DOHH2 (cell line): ENCODE measurements around the gene HLF.

Source experiments
- H3F3A ChIP-seq: fragments of 200-600 bp; sonication (generic), shearing (Covaris generic); 2 replicates; pipeline ENCODE4 v1.6.0; 2016; ENCODE audit warnings: antibody characterized with exemption, mild to moderate bottlenecking; ENCODE audit not compliant: control insufficient read depth, insufficient read depth
- H3K27ac ChIP-seq: fragments of 200-600 bp; sonication (generic); 2 replicates; pipeline ENCODE4 v1.5.1; 2014; ENCODE audit warnings: low read depth, mild to moderate bottlenecking, low read length, moderate library complexity
- H3K27me3 ChIP-seq: fragments of 200-600 bp; sonication (generic); 2 replicates; pipeline ENCODE4 v1.6.1; 2014; ENCODE audit warnings: mild to moderate bottlenecking, low read length, mixed read lengths; ENCODE audit not compliant: control insufficient read depth
- H3K36me3 ChIP-seq: fragments of 200-600 bp; sonication (generic); 2 replicates; pipeline ENCODE4 v1.6.1; 2014; ENCODE audit warnings: mild to moderate bottlenecking, low read length, moderate library complexity, mixed read lengths; ENCODE audit not compliant: control insufficient read depth
- H3K4me1 ChIP-seq: fragments of 200-600 bp; sonication (generic); 2 replicates; pipeline ENCODE4 v1.6.1; 2014; ENCODE audit warnings: mild to moderate bottlenecking, low read length, mixed read lengths; ENCODE audit not compliant: control insufficient read depth
- H3K4me2 ChIP-seq: fragments of 200-600 bp; sonication (generic); 2 replicates; pipeline ENCODE4 v1.6.0; 2014; ENCODE audit warnings: mild to moderate bottlenecking, low read length, moderate library complexity
- H3K4me3 ChIP-seq: fragments of 200-600 bp; sonication (generic); 2 replicates; pipeline ENCODE4 v1.5.1; 2014; ENCODE audit warnings: mild to moderate bottlenecking, low read length, mixed read lengths
- H3K79me2 ChIP-seq: fragments of 200-600 bp; sonication (generic); 2 replicates; pipeline ENCODE4 v1.6.1; 2014; ENCODE audit warnings: mild to moderate bottlenecking, low read length, mixed read lengths; ENCODE audit not compliant: control insufficient read depth
- H3K9me2 ChIP-seq: fragments of 200-600 bp; sonication (generic); replicated peaks from 2 replicates; pipeline ENCODE4 v1.6.1; 2014; ENCODE audit warnings: mild to moderate bottlenecking, low read length, mixed read lengths; ENCODE audit not compliant: control insufficient read depth
- H3K9me3 ChIP-seq: fragments of 200-600 bp; sonication (generic); 2 replicates; pipeline ENCODE4 v1.6.1; 2014; ENCODE audit warnings: antibody characterized with exemption, low read length, mixed read lengths; ENCODE audit not compliant: control insufficient read depth, insufficient read depth
- H4K20me1 ChIP-seq: fragments of 200-600 bp; sonication (generic); 2 replicates; pipeline ENCODE4 v1.6.0; 2014; ENCODE audit warnings: low read depth, mild to moderate bottlenecking, antibody characterized with exemption, low read length, moderate library complexity; ENCODE audit not compliant: control insufficient read depth, insufficient read depth
- EZH2phosphoT487 ChIP-seq: fragments of 200-600 bp; sonication (generic); IDR thresholded peaks from 2 replicates; pipeline ENCODE4 v1.6.1; 2017; ENCODE audit warnings: borderline replicate concordance, mild to moderate bottlenecking, antibody characterized with exemption, low read length, moderate library complexity, mixed read lengths
- TF ChIP-seq, protein P1 (sequence below): fragments of 200-600 bp; sonication (generic); IDR thresholded peaks from one replicate; pipeline ENCODE4 v1.5.1; 2014; ENCODE audit warnings: antibody characterized with exemption, mild to moderate bottlenecking, low read depth, low read length; ENCODE audit not compliant: poor library complexity, severe bottlenecking

Gene HLF

DNA sequence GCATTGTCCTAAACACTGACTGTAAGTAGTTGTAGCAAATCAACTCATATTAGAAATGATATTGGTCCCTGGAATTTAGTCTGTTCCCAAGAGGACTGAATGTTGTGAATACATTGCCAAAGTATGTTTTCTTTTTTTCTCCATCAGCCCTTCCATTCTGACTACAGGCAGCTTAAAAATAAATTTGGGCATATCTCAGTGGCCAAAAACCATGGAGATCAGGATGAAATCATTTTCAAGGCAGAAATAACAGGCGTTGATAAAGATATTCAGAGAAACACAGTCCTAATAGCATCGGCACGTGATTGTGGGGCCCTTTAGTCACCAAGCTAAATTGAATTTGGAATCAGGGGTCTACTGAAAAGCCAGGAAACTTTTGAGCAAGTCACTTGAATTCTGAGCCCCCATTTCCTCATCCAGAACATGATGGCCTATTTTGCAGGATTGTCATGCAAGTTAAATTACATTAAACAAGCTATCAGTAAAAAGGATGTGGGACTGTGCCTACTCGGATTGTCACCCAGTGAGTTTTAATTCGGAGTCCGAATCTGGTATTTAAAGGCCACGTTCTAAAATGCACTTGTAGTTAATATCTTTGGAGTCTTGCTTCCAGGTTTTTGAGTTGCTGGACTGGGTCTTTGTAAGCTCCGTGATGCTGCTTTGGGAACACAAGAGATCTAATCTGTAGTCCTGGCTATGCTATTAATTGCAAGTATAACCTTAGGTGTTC, 17.1 kb downstream of the HLF start:
- no peaks in the 10 kb centered on the region for H3K36me3 ChIP-seq
- no peak for TF ChIP-seq EZH2phosphoT487
- TF ChIP-seq, protein P1, sequence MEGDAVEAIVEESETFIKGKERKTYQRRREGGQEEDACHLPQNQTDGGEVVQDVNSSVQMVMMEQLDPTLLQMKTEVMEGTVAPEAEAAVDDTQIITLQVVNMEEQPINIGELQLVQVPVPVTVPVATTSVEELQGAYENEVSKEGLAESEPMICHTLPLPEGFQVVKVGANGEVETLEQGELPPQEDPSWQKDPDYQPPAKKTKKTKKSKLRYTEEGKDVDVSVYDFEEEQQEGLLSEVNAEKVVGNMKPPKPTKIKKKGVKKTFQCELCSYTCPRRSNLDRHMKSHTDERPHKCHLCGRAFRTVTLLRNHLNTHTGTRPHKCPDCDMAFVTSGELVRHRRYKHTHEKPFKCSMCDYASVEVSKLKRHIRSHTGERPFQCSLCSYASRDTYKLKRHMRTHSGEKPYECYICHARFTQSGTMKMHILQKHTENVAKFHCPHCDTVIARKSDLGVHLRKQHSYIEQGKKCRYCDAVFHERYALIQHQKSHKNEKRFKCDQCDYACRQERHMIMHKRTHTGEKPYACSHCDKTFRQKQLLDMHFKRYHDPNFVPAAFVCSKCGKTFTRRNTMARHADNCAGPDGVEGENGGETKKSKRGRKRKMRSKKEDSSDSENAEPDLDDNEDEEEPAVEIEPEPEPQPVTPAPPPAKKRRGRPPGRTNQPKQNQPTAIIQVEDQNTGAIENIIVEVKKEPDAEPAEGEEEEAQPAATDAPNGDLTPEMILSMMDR, result no peak
- no peaks in the 10 kb centered on the region for H4K20me1 ChIP-seq
- H3K9me2 ChIP-seq, result no peaks in the 10 kb centered on the region
- H3K9me3 ChIP-seq, result no peaks in the 10 kb centered on the region
- no peak overlapping the region for H3K27ac ChIP-seq
- no peaks in the 10 kb centered on the region for H3F3A ChIP-seq
- H3K27me3 ChIP-seq, result peaks cover 4% of the 10 kb centered on the region; the same call in 1 of the 2 replicates
- no peak overlapping the region for H3K4me2 ChIP-seq
- H3K4me1 ChIP-seq, result no peaks in the 10 kb centered on the region
- no peak overlapping the region for H3K4me3 ChIP-seq
- no peaks in the 10 kb centered on the region for H3K79me2 ChIP-seq

DNA sequence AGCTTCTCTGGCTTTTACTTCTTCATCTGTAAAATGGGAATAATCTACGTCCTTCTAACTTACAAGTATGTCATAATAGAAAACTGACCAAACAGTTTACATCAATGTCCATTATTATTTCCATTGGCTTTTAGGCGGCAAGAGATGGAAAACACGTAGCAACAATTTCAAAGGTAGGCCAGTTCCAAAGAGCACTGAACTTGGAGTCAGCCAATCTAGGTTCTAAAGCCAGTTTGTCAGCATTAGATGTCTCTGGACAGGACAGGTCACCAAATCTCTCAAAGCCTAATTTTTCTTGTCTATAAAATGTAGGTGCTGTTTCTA, 17.6 kb downstream of the HLF start:
- Histone ChIP-seq H3K79me2 (no peaks in the 10 kb centered on the region), H3K4me3 (no peak overlapping the region), H3K4me2 (no peak overlapping the region), H3K27me3 (peaks cover 4% of the 10 kb centered on the region; the same call in 1 of the 2 replicates), H3K4me1 (no peaks in the 10 kb centered on the region), H3K27ac (no peak overlapping the region), H4K20me1 (no peaks in the 10 kb centered on the region), H3K9me2 (no peaks in the 10 kb centered on the region), H3K36me3 (no peaks in the 10 kb centered on the region), H3F3A (no peaks in the 10 kb centered on the region), H3K9me3 (no peaks in the 10 kb centered on the region)
- no peak for TF ChIP-seq EZH2phosphoT487
- TF ChIP-seq, protein P1, result no peak

DNA sequence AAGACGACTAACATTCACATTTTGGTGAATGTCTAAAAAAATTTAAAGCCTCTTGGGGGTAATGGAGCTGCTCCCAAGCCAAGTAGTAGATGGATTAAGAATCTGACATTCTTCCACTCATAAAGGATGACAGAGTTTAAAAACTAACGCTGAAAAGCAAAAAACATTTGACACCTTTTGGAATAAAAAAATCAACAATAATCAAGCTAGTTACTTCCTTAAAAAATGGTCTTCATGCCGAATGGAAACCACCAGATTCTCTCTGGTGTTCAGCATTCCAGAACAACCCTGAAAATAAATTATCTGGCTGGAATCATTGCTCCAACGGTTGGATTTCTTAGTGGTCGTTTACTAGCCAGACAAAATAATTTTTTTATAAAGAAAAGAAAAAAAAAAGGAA, 18.0 kb downstream of the HLF start:
- H3F3A ChIP-seq, result no peaks in the 10 kb centered on the region
- no peak for TF ChIP-seq EZH2phosphoT487
- TF ChIP-seq, protein P1, result no peak
- no peaks in the 10 kb centered on the region for H3K4me1 ChIP-seq
- no peak overlapping the region for H3K4me2 ChIP-seq
- no peaks in the 10 kb centered on the region for H3K9me3 ChIP-seq
- no peak overlapping the region for H3K27ac ChIP-seq
- no peaks in the 10 kb centered on the region for H3K36me3 ChIP-seq
- no peaks in the 10 kb centered on the region for H4K20me1 ChIP-seq
- H3K9me2 ChIP-seq, result no peaks in the 10 kb centered on the region
- no peaks in the 10 kb centered on the region for H3K79me2 ChIP-seq
- H3K27me3 ChIP-seq, result peaks cover 4% of the 10 kb centered on the region; the same call in 1 of the 2 replicates
- no peak overlapping the region for H3K4me3 ChIP-seq
